Gastroesophageal sphincter (tissue), 3 donors: ENCODE data around the gene MACROD2.

Experiments used
- CTCF ChIP-seq, 4 experiments: fragments of 200-600 bp in 2 of 4; fragments of 450-650 bp in 2 of 4; sonication (generic) in 1 of 4; IDR thresholded peaks; one replicate each; pipeline ENCODE4 v1.5.1; 2017 to 2019; ENCODE audit warnings: antibody characterized with exemption in 4 of 4, mild to moderate bottlenecking in 2 of 4, moderate library complexity in 2 of 4
- EP300 ChIP-seq: sonication (generic); formaldehyde crosslinking; IDR thresholded peaks from one replicate; pipeline ENCODE4 v1.6.1; 2017; ENCODE audit warnings: antibody characterized with exemption, mild to moderate bottlenecking
- POLR2A ChIP-seq, 2 donors: fragments of 450-650 bp; IDR thresholded peaks; one replicate each; pipeline ENCODE4 v1.6.1; 2017; ENCODE audit warnings: antibody characterized with exemption in 2 of 2, mild to moderate bottlenecking in 2 of 2, moderate library complexity in 1 of 2
- POLR2AphosphoS5 ChIP-seq: sonication (generic); formaldehyde crosslinking; IDR thresholded peaks from one replicate; pipeline ENCODE4 v1.6.1; 2017; ENCODE audit warnings: antibody characterized with exemption

DNA sequence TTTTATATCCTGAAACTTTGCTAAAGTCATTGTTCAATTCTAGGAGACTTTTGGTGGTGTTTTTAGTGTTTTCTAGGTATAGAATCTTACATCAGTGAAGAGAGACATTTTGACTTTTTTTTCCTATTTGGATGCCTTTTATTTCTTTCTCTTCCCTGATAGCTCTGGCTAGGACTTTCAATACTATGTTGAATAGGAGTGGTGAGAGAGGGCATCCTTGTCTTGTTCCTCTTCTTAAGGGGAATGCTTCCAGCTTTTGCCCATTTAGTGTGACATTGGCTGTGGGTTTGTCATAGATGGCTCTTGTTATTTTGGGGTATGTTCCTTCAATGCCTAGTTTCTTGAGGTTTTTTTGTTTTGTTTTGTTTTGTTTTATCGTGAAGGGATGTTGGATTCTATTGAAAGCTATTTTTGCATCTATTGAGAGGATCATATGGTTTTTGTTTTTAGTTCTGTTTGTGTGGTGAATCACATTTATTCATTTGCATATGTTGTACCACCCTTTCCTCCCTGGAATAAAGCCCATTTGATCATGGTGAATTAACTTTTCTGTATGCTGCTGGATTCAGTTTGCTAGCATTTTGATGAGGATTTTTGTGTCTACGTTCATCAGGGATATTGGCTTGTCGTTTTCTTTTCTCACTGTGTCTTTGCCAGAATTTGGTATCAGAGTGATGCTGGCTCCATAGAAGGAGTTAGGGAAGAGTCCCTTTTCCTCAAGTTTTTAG is 882.1 kb downstream of the MACROD2 start:
- no peak for TF ChIP-seq CTCF (IDR thresholded peaks at IDR 0.05)
- TF ChIP-seq POLR2A (IDR thresholded peaks at IDR 0.05): no peak
- TF ChIP-seq POLR2AphosphoS5: no peak
- no peak for TF ChIP-seq EP300
